Measurements from ENCODE around the gene RBCK1. TPM values are rescaled to one million over a fixed set of nuclear protein-coding genes. Genes with fewer than 3 reads are reported as not detected.
A peak's percentile ranks its signal among the peaks of the same experiment; 100 is the strongest.

The RBCK1 gene
- total and polyA plus RNA-seq, 11 donors = 37.0 to 77.7 (median 50.6) TPM

DNA sequence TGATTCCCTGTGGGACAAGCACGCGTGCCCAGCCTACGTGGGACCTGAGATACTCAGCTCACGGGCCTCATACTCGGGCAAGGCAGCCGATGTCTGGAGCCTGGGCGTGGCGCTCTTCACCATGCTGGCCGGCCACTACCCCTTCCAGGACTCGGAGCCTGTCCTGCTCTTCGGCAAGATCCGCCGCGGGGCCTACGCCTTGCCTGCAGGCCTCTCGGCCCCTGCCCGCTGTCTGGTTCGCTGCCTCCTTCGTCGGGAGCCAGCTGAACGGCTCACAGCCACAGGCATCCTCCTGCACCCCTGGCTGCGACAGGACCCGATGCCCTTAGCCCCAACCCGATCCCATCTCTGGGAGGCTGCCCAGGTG lies 11.9 kb upstream of the RBCK1 start:
- H3K36me3 ChIP-seq = peaks cover 0 to 62% (median 9%) of the 10 kb centered on the region in 9 donors

DNA sequence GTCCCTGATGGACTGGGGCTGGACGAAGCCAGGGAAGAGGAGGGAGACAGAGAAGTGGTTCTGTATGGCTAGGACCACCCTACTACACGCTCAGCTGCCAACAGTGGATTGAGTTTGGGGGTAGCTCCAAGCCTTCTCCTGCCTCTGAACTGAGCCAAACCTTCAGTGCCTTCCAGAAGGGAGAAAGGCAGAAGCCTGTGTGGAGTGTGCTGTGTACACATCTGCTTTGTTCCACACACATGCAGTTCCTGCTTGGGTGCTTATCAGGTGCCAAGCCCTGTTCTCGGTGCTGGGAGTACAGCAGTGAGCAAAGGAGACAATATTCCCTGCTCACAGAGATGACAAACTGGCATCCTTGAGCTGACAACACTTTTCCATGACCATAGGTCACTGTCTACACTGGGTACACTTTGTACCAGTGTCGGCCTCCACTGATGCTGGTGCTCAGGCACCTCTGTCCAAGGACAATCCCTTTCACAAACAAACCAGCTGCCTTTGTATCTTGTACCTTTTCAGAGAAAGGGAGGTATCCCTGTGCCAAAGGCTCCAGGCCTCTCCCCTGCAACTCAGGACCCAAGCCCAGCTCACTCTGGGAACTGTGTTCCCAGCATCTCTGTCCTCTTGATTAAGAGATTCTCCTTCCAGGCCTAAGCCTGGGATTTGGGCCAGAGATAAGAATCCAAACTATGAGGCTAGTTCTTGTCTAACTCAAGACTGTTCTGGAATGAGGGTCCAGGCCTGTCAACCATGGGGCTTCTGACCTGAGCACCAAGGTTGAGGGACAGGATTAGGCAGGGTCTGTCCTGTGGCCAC lies 11.3 kb upstream of the RBCK1 start:
- 74 to 81% (median 80%) methylated on average over 3 to 4 of the region's 4 CpGs for whole genome bisulfite sequencing, 4 donors
- Histone ChIP-seq H3K27ac (no peak overlapping the region), H3K4me3 (no peak overlapping the region), H3K27me3 (no peaks in the 10 kb centered on the region), H3K4me1 (no peaks in the 10 kb centered on the region), H3K36me3 (peaks cover 0 to 56% (median 9%) of the 10 kb centered on the region in 9 donors), H3K9me3 (no peaks in the 10 kb centered on the region)
- intact Hi-C loops (cut with DNase I) = no loop called here
- no peak for TF ChIP-seq POLR2A (IDR thresholded peaks at IDR 0.05)
- TF ChIP-seq, protein P1, sequence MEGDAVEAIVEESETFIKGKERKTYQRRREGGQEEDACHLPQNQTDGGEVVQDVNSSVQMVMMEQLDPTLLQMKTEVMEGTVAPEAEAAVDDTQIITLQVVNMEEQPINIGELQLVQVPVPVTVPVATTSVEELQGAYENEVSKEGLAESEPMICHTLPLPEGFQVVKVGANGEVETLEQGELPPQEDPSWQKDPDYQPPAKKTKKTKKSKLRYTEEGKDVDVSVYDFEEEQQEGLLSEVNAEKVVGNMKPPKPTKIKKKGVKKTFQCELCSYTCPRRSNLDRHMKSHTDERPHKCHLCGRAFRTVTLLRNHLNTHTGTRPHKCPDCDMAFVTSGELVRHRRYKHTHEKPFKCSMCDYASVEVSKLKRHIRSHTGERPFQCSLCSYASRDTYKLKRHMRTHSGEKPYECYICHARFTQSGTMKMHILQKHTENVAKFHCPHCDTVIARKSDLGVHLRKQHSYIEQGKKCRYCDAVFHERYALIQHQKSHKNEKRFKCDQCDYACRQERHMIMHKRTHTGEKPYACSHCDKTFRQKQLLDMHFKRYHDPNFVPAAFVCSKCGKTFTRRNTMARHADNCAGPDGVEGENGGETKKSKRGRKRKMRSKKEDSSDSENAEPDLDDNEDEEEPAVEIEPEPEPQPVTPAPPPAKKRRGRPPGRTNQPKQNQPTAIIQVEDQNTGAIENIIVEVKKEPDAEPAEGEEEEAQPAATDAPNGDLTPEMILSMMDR (IDR thresholded peaks at IDR 0.05) = no peak
- peak in 3 of 4 donors; percentile 39 to 76 (median 69) for ATAC-seq
- DNase-seq = no peak

More for the DNA sequence above, 11.9 kb upstream of the RBCK1 start:
- no peak overlapping the region for H3K4me3 ChIP-seq
- H3K27me3 ChIP-seq = no peaks in the 10 kb centered on the region
- intact Hi-C loops (cut with DNase I) = no loop called here
- no peak for DNase-seq
- no peak overlapping the region for H3K27ac ChIP-seq
- no peaks in the 10 kb centered on the region for H3K9me3 ChIP-seq
- WGBS, 4 donors = 94 to 98% (median 95%) methylated on average over 18 to 24 of the region's 24 CpGs
- ATAC-seq = no peak
- TF ChIP-seq, protein P1 (IDR thresholded peaks at IDR 0.05) = no peak
- no peak for TF ChIP-seq POLR2A (IDR thresholded peaks at IDR 0.05)
- H3K4me1 ChIP-seq = no peaks in the 10 kb centered on the region

GRCh38 chr20:397432-398237 lies 10.5 kb upstream of the RBCK1 start:
- Histone ChIP-seq H3K36me3 (peaks cover 0 to 50% (median 9%) of the 10 kb centered on the region in 9 donors), H3K27me3 (no peaks in the 10 kb centered on the region), H3K27ac (no peak overlapping the region), H3K9me3 (no peaks in the 10 kb centered on the region), H3K4me3 (no peak overlapping the region), H3K4me1 (no peaks in the 10 kb centered on the region)
- ATAC-seq = no peak
- intact Hi-C loops (cut with DNase I) = no loop called here
- DNase-seq = no peak
- no peak for TF ChIP-seq POLR2A (IDR thresholded peaks at IDR 0.05)
- TF ChIP-seq, protein P1 (IDR thresholded peaks at IDR 0.05) = no peak
- WGBS, 4 donors = 80 to 95% (median 89%) methylated on average over 6 of the region's 6 CpGs

DNA sequence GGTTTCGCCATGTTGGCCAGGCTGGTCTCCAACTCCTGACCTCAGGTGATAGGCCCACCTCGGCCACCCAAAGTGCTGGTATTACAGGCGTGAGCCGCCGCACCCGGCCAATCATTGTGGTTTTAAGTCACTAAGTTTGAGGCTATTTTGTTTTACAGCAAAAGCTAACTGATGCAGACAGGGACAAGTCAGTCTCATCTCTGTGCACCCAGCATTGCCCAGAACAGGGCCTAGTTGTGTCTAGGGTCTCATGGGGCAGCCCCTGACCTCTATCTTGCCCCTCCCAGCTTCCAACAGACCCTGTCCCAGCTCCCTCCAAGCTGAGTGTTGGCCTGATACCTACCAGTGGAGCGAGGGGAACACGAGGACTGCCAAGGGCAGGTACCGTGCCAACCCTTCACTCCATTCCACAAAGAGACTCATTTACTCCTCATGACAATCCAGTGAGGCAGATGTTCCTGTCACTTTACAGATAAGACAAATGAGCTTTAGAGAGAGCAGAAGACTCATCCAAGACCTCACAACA lies 8.9 kb upstream of the RBCK1 start:
- Histone ChIP-seq H3K9me3 (peaks cover 0 to 4% (median 0%) of the 10 kb centered on the region in 12 donors), H3K4me1 (no peaks in the 10 kb centered on the region), H3K27ac (no peak overlapping the region), H3K4me3 (no peak overlapping the region), H3K27me3 (no peaks in the 10 kb centered on the region), H3K36me3 (peaks cover 0 to 33% (median 6%) of the 10 kb centered on the region in 9 donors)
- WGBS, 4 donors = 86 to 98% (median 95%) methylated on average over 9 of the region's 9 CpGs
- TF ChIP-seq, protein P1 (IDR thresholded peaks at IDR 0.05) = no peak
- no peak for TF ChIP-seq POLR2A (IDR thresholded peaks at IDR 0.05)
- intact Hi-C loops (cut with DNase I) = no loop called here
- DNase-seq = no peak
- no peak for ATAC-seq
